GM18517 (cell line): ENCODE data around the gene CDIP1.
"Not testable (repeated sequence)": the region's sequence is repeated elsewhere in the genome, so short reads cannot be mapped to it uniquely, and the experiment has no call there.

ENCODE experiments used
- ATAC-seq: cut with Tn5 transposase; IDR thresholded peaks from one replicate; pipeline ENCODE4 v1.9.1; 2021; ENCODE audit warnings: mild to moderate bottlenecking, moderate library complexity; ENCODE audit not compliant: unreplicated experiment

The CDIP1 gene

GRCh38 chr16:4538350-4539235, at the start of gene CDIP1:
CDIP1 (minus strand) TSS chr16:4538773; CDS start chr16:4514130, 24,643 bp downstream.
- peak; percentile 79 for ATAC-seq

DNA sequence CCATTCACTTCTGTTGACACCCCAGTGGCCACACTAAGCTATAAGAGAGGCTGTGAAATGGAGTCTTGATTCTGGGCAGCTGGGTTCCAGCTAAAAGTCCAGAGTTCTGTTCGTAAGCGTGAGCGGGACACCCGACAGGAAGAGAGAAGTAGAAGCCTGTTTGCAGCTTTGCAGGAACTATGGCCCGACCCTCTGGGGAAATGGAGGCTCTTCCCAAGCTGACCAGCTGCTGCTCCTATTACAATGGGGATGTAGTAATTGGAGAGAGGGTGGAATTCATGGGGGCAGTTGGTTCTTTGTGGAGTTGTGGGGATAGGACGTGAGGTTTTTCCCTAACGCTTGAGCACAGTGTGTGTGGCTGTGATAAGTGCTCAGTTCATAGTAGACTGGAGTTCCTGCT, 47.7 kb upstream of the CDIP1 start:
- no peak for ATAC-seq

- ATAC-seq: no peak
Observed at GRCh38 chr16:4583906-4584305, 45.3 kb upstream of the CDIP1 start.

GRCh38 chr16:4580250-4580649, 41.7 kb upstream of the CDIP1 start:
- no peak for ATAC-seq

DNA sequence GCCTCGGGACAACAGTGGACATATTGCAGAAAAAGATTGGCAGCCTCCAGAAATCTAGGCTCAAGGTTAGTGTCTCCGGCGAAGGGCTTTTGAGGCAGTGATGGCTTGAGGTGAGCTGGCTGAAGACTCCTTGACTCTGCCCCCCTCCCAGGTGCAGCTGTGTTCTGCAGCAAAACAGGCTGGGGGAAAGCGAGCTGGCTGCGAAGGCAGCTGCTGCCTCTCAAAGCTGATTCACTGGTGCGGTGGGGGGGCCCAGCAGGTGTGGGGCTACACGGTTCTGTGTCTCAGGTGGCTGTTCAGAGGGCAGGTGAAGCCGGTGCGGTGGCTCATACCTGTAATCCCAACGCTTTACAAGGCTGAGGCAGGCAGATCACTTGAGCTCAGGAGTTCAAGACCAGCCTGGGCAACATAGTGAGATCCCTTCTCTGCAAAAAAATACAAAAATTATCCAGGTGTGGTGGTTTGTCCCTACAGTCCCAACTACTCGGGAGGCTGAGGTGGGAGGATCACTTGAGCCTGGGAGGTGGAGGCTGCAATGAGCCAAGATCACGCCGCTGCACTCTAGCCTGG, 40.5 kb upstream of the CDIP1 start:
- ATAC-seq: no peak

- no peak for ATAC-seq
Observed at GRCh38 chr16:4576008-4576407, 37.4 kb upstream of the CDIP1 start.

- ATAC-seq: no peak
Observed at GRCh38 chr16:4574919-4575705, 36.5 kb upstream of the CDIP1 start.

DNA sequence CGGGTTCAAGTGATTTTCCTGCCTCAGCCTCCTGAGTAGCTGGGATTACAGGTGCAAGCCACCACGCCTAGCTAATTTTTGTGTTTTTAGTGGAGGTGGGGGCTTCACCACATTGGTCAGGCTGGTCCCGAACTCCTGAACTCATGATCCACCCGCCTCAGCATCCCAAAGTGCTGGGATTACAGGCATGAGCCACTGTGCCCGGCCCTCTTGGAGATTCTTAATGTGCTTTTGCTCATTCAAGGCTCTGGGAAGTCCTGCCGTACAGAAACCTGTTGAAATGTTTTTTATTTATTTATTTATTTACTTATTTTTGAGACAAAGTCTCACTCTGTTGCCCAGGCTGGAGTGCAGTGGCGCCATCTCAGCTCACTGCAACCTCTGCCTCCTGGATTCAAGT, 35.4 kb upstream of the CDIP1 start:
- not testable (repeated sequence) for ATAC-seq

DNA sequence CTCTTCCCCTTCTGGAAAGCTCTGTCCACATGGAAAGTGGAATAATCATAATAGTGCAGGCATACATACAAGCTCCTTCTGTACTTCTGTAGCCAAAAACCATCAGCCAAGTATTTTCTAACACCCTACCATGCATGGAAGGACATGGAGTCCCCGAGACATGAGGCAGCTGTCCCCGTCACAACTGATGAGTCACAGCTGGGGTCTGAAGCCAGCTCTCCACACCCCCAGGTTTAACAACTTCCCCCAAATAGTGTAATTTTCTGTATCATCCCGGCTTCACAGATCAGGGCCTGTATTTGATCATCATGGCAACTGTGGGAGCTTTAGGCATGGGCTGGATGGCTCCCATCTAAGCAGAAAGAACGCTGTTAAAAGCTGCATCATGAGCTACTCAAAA, 34.1 kb upstream of the CDIP1 start:
- ATAC-seq: no peak

DNA sequence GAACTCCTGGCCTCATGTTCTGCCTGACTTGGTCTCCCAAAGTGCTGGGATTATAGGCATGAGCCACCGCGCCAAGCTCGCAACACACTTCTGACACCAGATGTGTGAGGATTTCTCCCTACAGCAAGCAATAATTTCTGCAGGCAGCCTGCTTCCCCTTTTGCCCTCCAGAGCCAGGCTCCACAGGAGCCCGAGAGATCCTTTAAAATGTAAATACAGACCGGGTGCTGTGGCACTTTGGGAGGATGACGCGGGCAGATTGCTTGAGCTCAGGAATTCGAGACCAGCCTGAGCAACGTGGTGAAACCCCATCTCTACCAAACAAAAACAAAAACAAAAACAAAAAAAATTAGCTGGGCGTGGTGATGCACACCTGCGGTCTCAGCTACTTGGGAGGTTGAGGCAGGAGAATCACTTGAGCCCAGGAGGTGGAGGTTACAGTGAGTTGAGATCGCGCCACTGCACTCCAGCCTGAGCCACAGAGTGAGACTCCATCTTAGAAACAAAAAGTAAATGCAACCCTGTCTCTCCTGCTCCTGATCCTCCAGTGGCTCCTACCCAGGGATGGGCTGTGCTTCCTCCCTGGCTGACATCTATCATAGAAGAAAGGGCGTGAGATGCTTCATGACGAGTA, 32.2 kb upstream of the CDIP1 start:
- no peak for ATAC-seq

- ATAC-seq: no peak
Observed at GRCh38 chr16:4570086-4570485, 31.5 kb upstream of the CDIP1 start.

- ATAC-seq: no peak
Observed at GRCh38 chr16:4566144-4566543, 27.6 kb upstream of the CDIP1 start.

DNA sequence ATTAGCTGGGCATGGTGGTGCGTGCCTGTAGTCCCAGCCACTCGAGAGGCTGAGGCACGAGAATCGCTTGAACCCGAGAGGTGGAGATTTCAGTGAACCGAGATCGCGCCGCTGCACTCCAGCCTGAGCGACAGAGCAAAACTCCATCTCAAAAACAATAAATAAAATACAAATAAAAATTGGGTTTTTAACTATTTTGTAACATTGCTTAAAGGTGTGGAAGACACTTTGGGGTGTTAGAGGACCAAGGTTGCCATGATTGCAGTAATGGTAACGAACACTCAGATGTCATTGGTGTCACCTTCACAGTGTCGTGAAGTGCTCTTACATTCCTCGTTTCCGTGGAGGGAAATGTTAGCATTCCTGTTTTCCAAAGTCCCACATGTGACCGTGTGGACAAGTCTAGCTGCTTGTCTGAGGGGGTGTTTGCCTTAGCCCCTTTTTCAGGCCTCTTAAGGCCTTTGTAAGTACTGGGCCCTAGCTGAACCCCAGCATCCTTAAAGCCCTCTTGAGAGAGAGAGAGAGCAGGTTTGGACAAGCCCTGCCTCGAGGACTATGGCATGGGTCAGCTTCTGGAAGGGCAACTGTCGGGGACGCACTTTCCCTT, 26.2 kb upstream of the CDIP1 start:
- no peak for ATAC-seq

DNA sequence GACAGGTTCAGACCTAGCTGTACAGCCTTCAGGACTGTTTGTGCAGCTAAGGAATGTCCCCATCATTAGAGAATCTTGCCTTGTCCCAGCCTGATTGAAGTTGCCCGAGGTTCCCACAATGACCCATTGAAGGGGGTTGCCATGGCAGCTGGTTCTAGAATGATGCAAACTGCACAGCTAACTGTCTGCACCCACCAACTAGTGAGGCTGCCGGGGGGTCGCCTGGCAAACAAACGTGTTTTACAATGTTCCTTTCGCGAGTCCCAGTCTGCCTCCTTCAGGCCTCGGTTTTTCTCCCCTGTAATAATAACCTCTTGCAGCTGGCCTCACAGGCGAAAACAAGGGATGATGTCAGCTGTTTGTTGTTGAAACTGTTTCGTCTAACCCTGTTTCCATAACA, 23.0 kb upstream of the CDIP1 start:
- ATAC-seq: no peak

DNA sequence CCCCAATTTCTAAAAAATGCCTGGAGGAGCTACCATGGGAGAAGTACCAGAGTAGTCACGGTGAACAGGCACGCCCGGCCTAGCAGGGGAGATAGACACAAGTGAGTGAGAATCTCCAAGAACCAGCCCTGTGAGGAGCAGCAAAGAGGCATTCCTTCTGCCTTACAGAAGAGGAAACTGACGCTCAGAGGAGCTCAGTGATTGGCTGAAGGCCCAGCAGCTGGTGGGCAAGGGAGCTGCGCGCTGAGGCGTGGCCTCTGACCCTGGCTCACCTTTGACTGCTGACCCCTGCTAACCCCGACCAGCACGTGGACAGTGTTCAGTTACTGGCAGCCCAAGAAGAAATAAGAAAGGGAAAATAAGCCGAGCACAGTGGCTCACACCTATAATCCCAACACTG, 19.4 kb upstream of the CDIP1 start:
- ATAC-seq: no peak

- ATAC-seq: no peak
Observed at GRCh38 chr16:4556580-4556979, 18.0 kb upstream of the CDIP1 start.

- no peak for ATAC-seq
Observed at GRCh38 chr16:4556112-4556511, 17.5 kb upstream of the CDIP1 start, which contains the start of gene C16orf96. C16orf96 (plus strand) TSS chr16:4556340; CDS start chr16:4556490, 150 bp downstream.

GRCh38 chr16:4552541-4552940, 14.0 kb upstream of the CDIP1 start:
- ATAC-seq: no peak

- ATAC-seq: no peak
Observed at GRCh38 chr16:4550591-4550990, 12.0 kb upstream of the CDIP1 start.

GRCh38 chr16:4548124-4548523, 9.6 kb upstream of the CDIP1 start:
- ATAC-seq: no peak

GRCh38 chr16:4544473-4544872, 5.9 kb upstream of the CDIP1 start:
- no peak for ATAC-seq
